Right renal cortex interstitium (tissue), 3 donors: ENCODE results near the gene SLC30A4. TPM values are rescaled to one million over a fixed set of nuclear protein-coding genes. Genes with fewer than 3 reads are reported as not detected.
A peak's percentile ranks its signal among the peaks of the same experiment; 100 is the strongest.

ENCODE experiments used
- DNase-seq, 3 donors: peaks; one replicate each; pipeline ENCODE4 v3.0.0-alpha.2; 2013; ENCODE audit warnings: low read depth in 3 of 3, low spot score in 2 of 3
- polyA plus RNA-seq, 3 donors: library from polyadenylated mRNA; unstranded; fragments of 120-200 nt; gene quantifications; one replicate each; pipeline ENCODE4 v1.2.1, GENCODE V29; 2013; ENCODE audit not compliant: insufficient read length in 3 of 3

The SLC30A4 gene
- polyA plus RNA-seq, 3 donors = 8.1 to 8.5 (median 8.3) TPM

DNA sequence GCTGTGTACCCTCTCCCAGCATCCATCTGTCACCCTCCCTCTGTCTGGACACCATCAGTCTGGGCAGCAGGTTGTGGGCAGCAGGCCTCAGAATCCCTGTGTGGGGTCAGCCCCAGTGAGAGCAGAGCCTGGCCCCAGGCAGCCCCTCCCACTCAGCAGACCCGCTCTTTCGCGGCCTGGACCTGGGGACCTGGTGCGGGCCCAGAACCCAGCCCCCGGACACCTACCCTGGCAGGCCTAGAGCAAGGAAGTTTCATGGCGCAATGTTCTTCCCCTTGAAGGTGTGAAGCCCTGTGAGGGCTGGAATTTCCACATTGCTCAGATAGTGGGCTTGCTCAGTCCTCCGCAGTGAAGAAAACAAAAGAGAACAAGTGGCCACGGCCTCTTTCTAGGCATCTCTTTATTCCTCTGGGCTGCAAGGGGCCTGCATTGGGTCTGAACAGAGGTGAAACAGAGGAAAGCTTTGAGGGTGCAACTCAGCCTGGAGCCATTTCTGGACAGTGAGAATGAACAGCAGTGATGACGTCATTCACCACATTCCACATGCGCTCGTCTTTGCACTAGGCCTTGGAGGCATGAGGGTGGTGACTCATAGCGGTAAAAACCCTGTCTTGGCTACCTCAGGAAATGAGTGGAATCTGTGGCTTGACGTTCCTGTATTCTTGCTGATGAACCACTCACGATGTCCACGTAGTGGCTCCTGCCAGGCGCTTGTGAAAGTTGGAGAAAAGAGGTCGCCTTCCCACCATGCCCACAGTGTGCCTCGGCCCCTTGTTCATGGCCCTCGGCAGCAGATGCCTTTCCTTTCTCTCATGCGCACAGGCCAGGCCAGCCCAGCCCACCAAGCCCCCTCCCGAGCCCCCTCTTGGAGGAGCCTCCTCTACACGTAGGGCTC lies 66.1 kb downstream of the SLC30A4 start:
- no peak for DNase-seq

- no peak for DNase-seq
These were observed 67.7 kb downstream of the SLC30A4 start for GRCh38 chr15:45454814-45455213.

- no peak for DNase-seq
These were observed 71.3 kb downstream of the SLC30A4 start for GRCh38 chr15:45451265-45451664.

GRCh38 chr15:45449916-45450867 lies 72.4 kb downstream of the SLC30A4 start:
- no peak for DNase-seq

DNA sequence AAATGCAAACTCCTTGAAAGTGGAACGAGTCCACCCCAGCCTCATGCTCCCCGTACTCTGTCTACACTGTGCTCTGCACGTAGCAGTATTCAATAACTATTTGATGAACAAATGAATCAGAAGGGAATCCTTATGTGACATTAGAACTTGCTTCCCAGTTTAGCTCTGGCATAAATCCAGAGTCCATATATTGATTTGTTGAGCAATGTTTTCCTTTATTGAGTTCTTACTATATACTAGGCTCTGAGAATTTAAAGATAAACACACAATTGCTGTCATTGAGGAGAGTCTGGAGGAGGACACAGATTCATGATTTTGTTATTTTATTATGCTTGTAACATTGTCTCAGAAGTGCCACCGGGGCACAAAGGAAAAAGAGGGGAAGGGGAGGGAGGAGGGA lies 73.2 kb downstream of the SLC30A4 start:
- no peak for DNase-seq

DNA sequence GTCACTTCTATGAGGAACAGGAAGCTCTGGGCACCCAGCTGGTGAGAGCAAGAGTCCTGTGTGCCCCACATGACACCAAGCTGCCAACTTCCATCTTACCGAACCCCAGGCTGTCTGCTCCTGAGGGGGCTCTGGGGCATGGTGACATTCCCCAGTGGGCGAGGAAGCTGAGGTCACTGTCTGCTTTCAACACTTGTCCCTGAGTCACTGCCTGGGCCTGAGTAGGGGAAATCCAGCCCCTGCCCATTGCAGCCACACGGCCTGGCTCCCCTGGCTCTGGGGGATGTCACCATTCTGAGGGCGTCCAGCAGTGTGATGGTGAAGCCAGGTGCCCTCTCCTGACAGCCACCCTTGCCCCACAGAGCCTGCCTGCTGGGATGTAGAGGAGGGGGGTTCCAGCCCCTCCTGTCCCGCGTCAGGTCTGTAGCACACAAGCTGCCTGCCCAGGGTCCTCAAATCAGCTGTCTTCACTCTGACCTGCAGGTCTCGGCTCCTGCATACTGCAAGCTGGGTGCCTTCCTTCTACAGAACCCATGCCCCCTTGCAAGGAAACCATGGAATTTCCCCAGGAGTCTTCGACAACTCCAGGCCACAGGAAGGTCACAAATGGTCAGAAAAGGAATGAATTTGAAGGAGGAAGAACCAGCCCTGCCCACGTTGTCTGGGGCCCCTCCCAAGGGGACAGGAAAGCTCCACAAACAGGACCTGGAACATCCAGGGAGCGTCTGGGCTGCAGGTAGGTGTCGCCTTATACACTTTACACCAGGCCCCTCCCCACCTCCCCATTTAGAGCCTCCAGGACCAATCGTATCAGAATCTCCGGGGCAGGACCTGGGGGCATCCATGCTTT lies 74.3 kb downstream of the SLC30A4 start:
- no peak for DNase-seq

DNA sequence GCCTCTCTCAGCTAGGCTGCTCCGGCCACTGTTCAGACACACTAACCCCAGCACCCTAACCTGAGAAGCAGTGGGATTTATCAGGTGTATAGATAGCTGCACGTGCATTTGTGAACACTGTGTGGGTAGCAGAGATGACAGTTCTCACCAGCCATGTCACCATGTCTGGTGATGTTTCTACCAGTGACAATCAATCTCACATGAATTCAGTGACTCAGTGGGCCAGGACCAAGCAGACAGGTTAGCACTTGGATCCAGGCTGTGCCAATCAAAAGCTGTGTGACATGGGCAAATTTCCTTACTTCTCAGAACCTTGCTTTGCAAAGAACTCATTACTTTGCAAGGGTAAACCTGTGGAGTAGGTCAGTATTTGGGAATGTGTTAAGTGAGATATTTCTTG lies 78.9 kb downstream of the SLC30A4 start:
- no peak for DNase-seq

DNA sequence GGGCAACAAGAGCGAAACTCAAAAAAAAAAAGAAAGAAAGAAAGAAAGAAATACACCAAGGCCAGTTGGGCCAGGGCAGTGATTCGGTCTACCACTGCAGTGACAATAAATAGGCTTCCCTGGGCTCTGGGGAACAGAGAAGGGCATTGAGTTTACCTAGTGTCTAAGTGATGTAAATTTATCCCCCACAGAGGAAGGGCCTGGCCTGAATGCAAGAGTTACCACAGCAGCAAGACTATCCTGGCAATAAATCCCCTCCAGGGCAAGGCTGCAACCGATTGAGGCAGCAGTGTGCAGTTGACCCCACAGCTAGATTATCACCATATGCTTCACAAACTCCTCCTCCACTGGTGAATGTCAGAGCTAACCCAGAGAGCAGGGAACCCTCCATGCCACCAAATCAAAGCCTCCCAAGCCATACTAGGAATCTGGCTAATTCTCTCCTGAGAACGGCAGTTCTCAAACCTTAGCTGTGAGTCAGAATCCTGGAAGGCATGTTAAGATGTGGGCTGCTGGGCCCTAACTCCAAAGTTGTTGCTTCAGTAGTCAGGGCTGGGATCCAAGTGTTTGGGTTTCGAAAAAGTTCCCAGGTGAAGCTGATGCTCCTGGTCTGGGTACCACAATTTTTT lies 79.9 kb downstream of the SLC30A4 start:
- no peak for DNase-seq

DNA sequence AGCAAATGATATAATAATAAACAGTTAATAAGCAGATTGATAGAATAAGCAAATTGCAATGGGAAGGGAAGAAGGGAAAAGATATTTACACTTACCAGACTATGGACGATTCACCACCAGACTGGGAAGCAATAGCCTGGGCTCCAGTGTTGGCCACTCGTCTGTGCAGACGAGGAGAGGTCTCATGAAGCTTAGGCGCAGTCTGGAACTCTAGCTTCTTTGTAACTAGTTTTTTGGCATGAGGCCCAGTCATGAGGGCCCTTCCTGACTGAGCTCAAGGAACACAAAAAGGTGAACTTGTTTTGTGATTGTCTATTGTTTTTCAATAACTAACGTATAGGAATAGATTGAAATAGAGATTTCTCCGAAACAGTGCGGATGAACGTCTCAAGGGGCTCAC lies 80.9 kb downstream of the SLC30A4 start:
- no peak for DNase-seq

GRCh38 chr15:45441036-45441435 lies 81.5 kb downstream of the SLC30A4 start:
- DNase-seq = no peak

DNA sequence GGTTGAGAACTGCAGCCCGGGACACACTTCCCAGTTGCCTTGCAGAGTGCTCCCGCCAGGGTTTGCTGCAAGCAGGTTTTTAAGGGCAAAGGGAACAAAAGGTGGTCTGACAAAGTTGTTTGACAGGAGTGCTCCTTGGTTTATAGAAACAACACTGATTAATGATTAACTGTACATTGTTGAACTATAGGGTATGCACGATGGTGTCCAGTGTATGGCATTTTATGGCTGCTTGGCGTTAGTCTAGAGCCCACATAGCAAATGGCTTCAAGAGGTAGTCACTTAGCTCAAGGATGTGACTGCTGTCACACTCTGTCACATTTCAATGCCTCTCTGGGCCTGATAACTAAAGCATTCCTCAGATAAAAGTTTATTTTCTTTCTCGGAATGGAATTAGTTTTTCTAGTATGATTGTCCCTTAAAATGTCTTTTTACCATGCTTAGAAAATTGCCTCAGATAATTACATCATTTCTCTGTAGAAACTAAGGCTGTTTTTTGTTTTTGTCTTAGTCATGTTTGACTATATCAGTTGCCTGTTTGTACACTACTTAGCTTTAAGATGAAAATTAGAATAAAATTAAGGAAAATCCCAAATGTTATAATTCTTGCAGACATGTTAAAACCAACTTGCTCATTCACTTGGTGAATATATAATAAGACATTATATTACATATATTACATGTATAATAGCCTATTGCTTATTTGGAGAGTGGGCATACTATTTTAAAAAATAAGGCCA lies 82.9 kb downstream of the SLC30A4 start:
- no peak for DNase-seq

DNA sequence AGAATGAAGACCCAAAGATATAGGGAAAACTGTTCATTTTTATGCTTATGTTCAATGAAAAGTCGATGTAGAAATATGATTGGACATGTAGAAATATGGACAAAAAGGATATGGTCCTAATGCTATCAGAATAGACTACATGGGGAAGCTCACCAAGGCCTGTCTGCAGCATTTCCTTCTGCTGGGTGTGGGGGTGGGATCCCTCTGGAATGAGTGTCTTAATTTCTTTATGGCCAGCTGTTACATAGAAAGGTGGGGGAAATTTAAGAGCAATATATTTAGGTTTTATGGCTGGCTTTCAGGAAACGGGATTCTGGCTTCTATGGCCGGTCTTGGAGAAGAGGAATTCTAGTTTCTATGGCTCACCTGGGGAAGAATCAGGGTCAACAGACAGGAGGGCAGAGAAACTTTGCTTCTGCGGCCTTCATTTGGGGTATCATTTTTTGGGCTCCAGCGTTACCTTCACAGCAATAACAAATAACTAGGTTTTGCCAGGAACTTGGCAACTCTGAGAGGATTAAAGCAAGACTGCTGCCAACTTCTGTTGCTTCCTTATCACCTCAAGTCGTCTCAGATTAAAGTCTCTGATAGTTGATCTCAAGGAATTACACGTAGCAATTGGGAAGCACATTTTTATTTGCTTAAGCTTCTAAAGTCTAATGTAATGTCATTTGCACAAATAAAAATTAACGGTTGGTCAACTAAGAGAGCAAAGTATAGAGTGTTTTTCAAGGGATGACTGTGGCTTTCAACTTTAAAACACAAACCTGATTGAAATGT lies 87.2 kb downstream of the SLC30A4 start:
- no peak for DNase-seq

GRCh38 chr15:45434078-45434567 lies 88.4 kb downstream of the SLC30A4 start:
- no peak for DNase-seq

DNA sequence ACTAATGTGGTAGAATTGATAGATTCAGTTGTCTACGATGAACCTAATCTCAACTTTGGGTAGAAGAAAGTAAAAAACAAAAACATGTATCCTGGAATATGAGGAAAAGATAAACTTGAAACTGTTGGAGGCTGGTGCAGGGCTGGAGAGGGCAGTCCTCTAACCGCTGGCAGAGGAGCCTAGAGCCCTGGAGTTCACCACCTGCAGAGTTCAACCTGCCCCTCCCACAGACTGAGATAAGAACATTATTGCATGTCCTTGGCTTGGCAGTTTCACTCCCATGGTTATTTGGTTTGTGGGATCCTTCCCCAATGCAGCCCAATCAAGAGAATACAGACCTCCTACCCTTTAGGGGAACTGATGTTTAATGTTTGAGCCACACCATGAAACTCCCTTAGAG lies 91.0 kb downstream of the SLC30A4 start:
- DNase-seq = no peak

DNA sequence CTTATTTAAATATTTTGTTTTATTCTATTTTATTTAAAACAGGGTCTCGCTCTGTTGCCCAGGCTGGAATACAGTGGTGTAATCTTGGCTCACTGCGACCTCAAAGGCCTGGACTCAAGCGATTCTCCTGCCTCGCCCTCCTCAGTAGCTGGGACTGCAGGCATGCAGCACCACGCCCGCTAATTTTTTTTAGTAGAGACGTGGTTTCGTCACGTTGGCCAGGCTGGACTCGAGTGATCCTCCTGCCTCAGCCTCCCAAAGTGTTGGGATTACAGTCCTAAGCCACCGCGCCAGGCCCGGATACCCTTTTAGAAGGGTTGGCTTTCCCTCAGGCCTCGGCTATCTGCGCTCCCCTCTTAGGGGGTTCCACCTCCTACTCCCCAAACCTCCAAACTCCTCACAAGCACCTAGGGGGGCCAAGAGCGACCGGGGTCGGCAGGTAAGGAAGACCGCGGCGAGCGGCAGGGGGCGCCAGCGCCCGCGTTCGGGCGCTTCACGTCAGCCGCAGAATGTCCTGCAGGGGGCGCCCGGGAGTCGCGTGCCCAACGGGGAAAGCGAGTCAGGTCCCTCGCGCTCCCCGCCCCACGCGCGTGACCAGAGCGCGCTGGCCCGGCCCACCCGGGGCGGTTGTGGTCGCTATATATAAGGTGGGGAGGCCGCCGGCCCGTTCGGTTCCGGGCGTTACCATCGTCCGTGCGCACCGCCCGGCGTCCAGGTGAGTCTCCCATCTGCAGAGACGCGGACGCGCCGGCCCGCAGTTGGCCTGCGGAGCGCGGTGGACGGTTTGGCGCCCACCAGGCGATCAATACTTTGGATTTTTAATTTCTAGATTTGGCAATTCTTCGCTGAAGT lies 92.4 kb downstream of the SLC30A4 start:
- DNase-seq = peak in 1 of 3 donors; percentile 23
